Measurements from ENCODE around the gene PACSIN2. TPM values are rescaled to one million over a fixed set of nuclear protein-coding genes. Genes with fewer than 3 reads are reported as not detected.
A peak's percentile ranks its signal among the peaks of the same experiment; 100 is the strongest.

Gene PACSIN2
- total RNA-seq, 8 experiments from 2014 or later, result 23.1 to 61.2 (median 39.0) TPM

DNA sequence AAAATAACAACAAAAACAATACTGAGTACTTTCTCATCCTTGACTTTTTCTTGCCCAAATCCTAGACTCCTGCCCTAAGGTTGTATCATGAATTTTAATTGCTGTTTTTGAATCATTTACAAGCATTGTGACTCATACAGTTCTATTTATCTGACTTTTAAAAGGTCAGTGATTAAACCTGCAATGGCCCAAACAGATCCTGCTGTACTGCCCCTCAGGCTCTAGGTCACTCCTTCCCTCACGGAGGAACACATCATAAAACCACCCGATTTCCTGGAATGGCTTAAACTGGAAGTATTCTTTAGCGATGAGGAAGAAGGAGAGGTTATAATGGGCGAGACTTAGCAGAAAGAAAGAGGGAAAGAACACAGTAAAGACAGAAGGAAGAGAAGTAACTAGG lies 170.2 kb downstream of the PACSIN2 start:
- in situ Hi-C loops (cut with MboI; ENCODE audit: low pct_unique_long_range_greater_than_20kb in 2 of 9, low sequenced_read_pairs in 9 of 9, unreplicated experiment in 9 of 9), result no loop called here

DNA sequence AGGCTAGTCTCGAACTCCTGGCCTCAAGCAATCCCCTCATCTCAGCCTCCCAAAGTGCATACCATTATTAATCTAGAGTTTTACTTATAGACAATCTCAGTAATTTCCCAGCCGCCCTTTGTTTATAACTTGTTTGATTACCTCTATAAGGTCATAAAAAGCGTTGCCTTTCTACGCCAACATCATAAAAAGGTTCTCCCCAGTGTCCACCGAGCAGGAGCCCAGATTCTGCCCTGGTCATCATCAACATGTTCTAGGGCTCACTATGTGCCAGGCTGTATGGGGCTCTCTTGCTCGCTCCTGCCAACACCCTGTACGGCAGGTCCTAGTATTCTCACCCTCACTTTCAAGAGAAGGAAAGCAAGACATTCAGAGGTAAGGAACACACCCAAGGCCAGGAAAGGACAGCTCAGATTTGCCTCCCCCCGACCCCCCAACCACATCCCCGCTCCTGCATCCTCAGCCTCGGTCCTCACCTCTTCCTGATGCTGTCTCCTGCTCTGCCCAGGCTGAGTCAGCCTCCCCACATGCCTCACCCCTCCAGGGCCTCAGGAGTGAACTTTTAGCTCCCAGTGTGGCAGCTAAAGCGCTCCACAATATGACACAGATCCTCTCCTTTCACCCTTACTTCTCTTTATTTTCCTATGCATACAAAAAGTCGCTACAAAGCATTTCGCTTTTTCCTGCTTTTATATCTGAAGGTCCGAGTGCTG lies 172.1 kb downstream of the PACSIN2 start:
- no peaks in the 10 kb centered on the region for H3K4me1 ChIP-seq (replicated peaks in 1 of 2)
- no peak overlapping the region for H3K4me3 ChIP-seq
- peak in 1 of 8 experiments; percentile 10 for ATAC-seq (replicated peaks in 6 of 8)
- WGBS, 10 experiments, result 88 to 100% (median 97%) methylated on average over 3 to 11 of the region's 14 CpGs; no CpG with 5 or more reads in 1 of the 10 experiments
- in situ Hi-C loops (cut with MboI; ENCODE audit: low pct_unique_long_range_greater_than_20kb in 2 of 9, low sequenced_read_pairs in 9 of 9, unreplicated experiment in 9 of 9), result no loop called here
- H3K27ac ChIP-seq, result no peak overlapping the region

More for the DNA sequence above, 170.2 kb downstream of the PACSIN2 start:
- ATAC-seq (replicated peaks in 6 of 8), result peak in 3 of 8 experiments; percentile 79 to 95 (median 93)
- Histone ChIP-seq H3K4me3 (no peak overlapping the region), H3K27ac (no peak overlapping the region), H3K4me1 (replicated peaks in 1 of 2) (no peaks in the 10 kb centered on the region)
- WGBS, 10 experiments, result 40 to 100% (median 73%) methylated on average over 2 to 4 of the region's 4 CpGs; no CpG with 5 or more reads in 2 of the 10 experiments

- Histone ChIP-seq H3K27ac (no peak overlapping the region), H3K4me1 (replicated peaks in 1 of 2) (no peaks in the 10 kb centered on the region), H3K4me3 (no peak overlapping the region)
- in situ Hi-C loops (cut with MboI; ENCODE audit: low pct_unique_long_range_greater_than_20kb in 2 of 9, low sequenced_read_pairs in 9 of 9, unreplicated experiment in 9 of 9), result no loop called here
- 10 to 95% (median 77%) methylated on average over 2 to 3 of the region's 3 CpGs; no CpG with 5 or more reads in 1 of the 10 experiments for WGBS, 10 experiments
- no peak for ATAC-seq (replicated peaks in 6 of 8)
Observed at GRCh38 chr22:42841444-42841843, 173.5 kb downstream of the PACSIN2 start.

DNA sequence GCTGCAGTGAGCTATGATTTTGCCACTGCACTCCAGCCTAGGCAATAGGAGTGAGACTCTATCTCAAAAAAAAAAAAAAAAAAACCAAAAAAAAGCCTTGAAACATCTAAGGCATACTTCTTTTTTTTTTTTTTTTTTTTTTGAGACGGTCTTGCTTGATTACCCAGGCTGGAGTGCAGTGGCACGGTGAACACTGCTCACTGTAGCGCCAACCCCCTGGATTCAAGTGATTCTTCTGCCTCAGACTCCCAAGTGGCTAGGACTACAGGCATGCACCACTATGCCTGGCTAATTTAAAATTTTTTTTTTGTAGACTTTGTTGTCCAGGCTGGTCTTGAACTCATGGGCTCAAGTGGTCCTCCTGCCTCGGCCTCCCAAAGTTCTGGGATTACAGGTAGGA lies 177.4 kb downstream of the PACSIN2 start:
- WGBS, 10 experiments, result 33 to 100% (median 90%) methylated on average over 1 to 3 of the region's 4 CpGs; no CpG with 5 or more reads in 5 of the 10 experiments
- in situ Hi-C loops (cut with MboI; ENCODE audit: low pct_unique_long_range_greater_than_20kb in 2 of 9, low sequenced_read_pairs in 9 of 9, unreplicated experiment in 9 of 9), result no loop called here
- Histone ChIP-seq H3K4me1 (replicated peaks in 1 of 2) (no peaks in the 10 kb centered on the region), H3K27ac (no peak overlapping the region), H3K4me3 (no peak overlapping the region)
- no peak for ATAC-seq (replicated peaks in 6 of 8)

DNA sequence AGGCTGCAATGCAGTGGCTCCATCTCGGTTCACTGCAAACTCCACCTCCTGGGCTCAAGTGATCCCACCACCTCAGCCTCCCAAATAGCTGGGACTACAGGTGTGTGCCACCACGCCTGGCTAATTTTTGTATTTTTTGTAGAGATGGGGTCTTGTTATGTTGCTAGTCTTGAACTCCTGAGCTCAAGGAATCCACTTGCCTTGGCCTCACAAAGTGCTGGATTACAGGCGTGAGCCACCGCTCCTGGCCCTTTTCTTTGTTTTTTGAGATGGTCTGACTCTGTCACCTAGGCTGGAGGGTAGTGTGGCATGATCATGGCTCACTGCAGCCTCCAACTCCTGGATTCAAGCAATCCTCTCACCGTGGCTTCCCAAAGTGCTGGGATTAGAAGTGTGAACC lies 178.9 kb downstream of the PACSIN2 start:
- 88 to 100% (median 97%) methylated on average over 1 to 5 of the region's 5 CpGs; no CpG with 5 or more reads in 2 of the 10 experiments for WGBS, 10 experiments
- in situ Hi-C loops (cut with MboI; ENCODE audit: low pct_unique_long_range_greater_than_20kb in 2 of 9, low sequenced_read_pairs in 9 of 9, unreplicated experiment in 9 of 9), result no loop called here
- Histone ChIP-seq H3K4me1 (replicated peaks in 1 of 2) (no peaks in the 10 kb centered on the region), H3K27ac (no peak overlapping the region), H3K4me3 (no peak overlapping the region)
- ATAC-seq (replicated peaks in 6 of 8), result no peak

DNA sequence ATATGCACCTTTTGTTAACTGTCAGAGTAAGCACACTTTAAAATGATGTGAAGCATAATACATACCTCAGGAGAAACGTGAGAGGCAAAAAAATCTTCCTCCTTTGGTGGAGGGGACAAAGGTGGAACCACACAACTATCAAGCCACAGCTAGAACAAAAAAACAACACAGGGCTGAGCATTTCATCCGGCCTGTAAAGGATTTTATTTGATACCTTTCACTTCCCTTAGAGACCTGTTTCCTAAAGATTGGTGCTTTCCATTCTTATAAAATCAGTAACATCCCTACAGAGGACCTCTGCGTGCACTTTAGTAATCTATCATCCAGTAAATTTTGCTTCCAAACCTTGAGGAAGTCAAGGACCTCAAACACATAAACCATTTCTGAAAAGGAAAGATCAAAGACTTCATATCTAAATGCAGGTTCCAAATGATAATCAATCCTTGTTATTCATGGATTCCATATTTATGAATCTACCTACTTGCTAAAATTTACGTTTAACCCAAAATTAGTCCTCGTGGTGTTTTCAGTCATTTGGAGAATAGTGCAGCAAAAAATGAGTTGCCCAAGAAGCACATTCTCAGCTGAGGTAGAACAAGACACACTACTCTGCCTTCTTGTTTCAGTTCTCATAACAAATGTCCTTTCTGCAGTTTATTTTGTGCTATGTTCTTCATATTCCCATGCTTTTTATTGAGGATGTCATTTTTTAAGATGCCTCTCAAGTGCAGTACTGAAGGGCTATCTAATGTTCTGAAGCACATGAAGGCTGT lies 180.6 kb downstream of the PACSIN2 start:
- Histone ChIP-seq H3K4me1 (replicated peaks in 1 of 2) (no peaks in the 10 kb centered on the region), H3K27ac (no peak overlapping the region), H3K4me3 (no peak overlapping the region)
- 35 to 100% (median 90%) methylated on average over 2 to 5 of the region's 5 CpGs for WGBS, 10 experiments
- in situ Hi-C loops (cut with MboI; ENCODE audit: low pct_unique_long_range_greater_than_20kb in 2 of 9, low sequenced_read_pairs in 9 of 9, unreplicated experiment in 9 of 9), result no loop called here
- no peak for ATAC-seq (replicated peaks in 6 of 8)

GRCh38 chr22:42833104-42833503 lies 181.8 kb downstream of the PACSIN2 start:
- H3K27ac ChIP-seq, result no peak overlapping the region
- ATAC-seq (replicated peaks in 6 of 8), result no peak
- in situ Hi-C loops (cut with MboI; ENCODE audit: low pct_unique_long_range_greater_than_20kb in 2 of 9, low sequenced_read_pairs in 9 of 9, unreplicated experiment in 9 of 9), result no loop called here
- H3K4me1 ChIP-seq (replicated peaks in 1 of 2), result no peaks in the 10 kb centered on the region
- no peak overlapping the region for H3K4me3 ChIP-seq

GRCh38 chr22:42831712-42832111 lies 183.2 kb downstream of the PACSIN2 start:
- no peaks in the 10 kb centered on the region for H3K4me1 ChIP-seq (replicated peaks in 1 of 2)
- WGBS, 10 experiments, result 71 to 100% (median 99%) methylated on average over 2 to 4 of the region's 4 CpGs; no CpG with 5 or more reads in 4 of the 10 experiments
- in situ Hi-C loops (cut with MboI; ENCODE audit: low pct_unique_long_range_greater_than_20kb in 2 of 9, low sequenced_read_pairs in 9 of 9, unreplicated experiment in 9 of 9), result no loop called here
- H3K4me3 ChIP-seq, result no peak overlapping the region
- H3K27ac ChIP-seq, result no peak overlapping the region
- ATAC-seq (replicated peaks in 6 of 8), result no peak

DNA sequence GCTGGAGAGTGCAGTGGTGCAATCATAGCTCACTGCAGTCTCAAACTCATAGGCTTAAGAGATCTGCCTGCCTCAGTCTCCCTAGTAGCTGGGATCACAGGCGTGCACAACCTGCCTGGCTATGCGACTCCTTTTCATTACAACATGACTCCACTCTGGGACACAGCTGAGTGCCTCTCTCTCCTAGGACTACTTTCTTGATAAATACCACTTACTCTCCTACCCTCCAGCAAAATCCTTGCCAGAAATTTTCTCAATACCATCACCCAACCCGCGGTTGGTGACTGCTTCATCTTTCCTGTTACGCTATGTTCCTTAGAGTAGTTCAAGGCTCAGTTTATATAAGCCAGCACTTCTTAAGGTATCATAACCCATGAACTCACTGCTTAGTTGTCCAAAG lies 184.8 kb downstream of the PACSIN2 start:
- no peak for ATAC-seq (replicated peaks in 6 of 8)
- Histone ChIP-seq H3K27ac (no peak overlapping the region), H3K4me3 (no peak overlapping the region), H3K4me1 (replicated peaks in 1 of 2) (no peaks in the 10 kb centered on the region)
- in situ Hi-C loops (cut with MboI; ENCODE audit: low pct_unique_long_range_greater_than_20kb in 2 of 9, low sequenced_read_pairs in 9 of 9, unreplicated experiment in 9 of 9), result no loop called here
- WGBS, 10 experiments, result 83 to 100% (median 98%) methylated on average over 2 to 5 of the region's 5 CpGs; no CpG with 5 or more reads in 4 of the 10 experiments

DNA sequence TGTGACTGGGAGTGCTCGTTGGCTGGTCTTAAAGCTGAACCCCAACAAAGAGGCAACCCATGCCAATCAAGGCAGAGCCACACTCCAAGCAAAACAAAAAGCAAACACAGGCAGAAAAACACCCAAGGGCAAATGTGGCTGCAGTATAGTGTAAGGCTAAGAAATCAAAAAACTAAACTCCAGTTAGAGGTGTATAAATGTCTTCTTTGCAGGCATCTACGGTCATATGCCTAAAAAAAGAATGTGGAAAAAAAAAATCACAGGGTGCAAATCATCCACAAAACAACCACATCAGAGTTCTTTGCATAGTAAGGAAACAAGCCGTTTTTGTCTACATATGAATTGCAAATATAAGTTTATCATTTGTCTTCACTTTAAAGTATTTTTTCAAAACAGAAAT lies 185.6 kb downstream of the PACSIN2 start:
- in situ Hi-C loops (cut with MboI; ENCODE audit: low pct_unique_long_range_greater_than_20kb in 2 of 9, low sequenced_read_pairs in 9 of 9, unreplicated experiment in 9 of 9), result no loop called here
- ATAC-seq (replicated peaks in 6 of 8), result peak in 3 of 8 experiments; percentile 19 to 78 (median 48)

DNA sequence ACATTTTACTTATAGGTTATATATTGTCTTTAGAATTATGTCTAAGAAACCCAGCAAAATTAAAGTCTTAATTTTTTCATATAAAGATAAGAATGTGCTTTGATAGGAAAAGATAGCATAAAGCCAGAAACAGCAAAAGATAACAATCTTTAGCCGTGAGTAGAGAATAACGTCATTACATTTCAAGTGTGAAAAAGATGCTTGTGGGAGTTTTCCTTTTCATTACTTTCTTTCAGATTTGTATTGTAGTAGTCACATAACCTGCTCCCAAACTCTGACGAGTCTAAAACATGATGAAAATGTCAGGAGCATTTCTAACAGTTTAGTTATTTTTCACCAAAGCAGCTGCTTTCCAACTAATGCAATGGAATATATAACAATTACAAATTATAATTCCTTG lies 189.2 kb downstream of the PACSIN2 start:
- WGBS, 10 experiments, result 40 to 100% (median 92%) methylated on average over 1 to 3 of the region's 3 CpGs
- H3K4me1 ChIP-seq (replicated peaks in 1 of 2), result no peaks in the 10 kb centered on the region
- in situ Hi-C loops (cut with MboI; ENCODE audit: low pct_unique_long_range_greater_than_20kb in 2 of 9, low sequenced_read_pairs in 9 of 9, unreplicated experiment in 9 of 9), result no loop called here
- no peak overlapping the region for H3K27ac ChIP-seq
- ATAC-seq (replicated peaks in 6 of 8), result no peak
- no peak overlapping the region for H3K4me3 ChIP-seq

More for the DNA sequence above, 185.6 kb downstream of the PACSIN2 start:
- Histone ChIP-seq H3K4me1 (replicated peaks in 1 of 2) (no peaks in the 10 kb centered on the region), H3K4me3 (no peak overlapping the region), H3K27ac (no peak overlapping the region)
- 4 to 92% (median 66%) methylated on average over 1 to 3 of the region's 3 CpGs for WGBS, 10 experiments

DNA sequence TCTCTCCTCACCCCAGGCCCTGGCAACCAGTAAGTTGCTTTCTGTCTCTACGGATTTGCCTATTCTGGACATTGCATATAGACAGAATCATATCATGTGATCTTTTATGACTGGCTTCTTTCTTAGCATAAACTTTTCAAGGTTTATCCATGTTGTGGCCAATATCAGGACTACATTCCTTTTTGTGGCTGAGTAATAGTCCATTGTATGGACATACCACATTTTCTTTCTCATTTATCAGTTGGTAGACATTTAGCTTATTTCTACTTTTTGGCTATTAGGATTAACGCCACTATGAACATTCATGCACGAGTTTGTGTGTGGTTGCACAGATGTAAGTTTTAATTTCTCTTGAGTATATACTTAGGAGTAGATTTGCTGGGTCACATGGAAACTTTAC lies 193.6 kb downstream of the PACSIN2 start:
- in situ Hi-C loops (cut with MboI; ENCODE audit: low pct_unique_long_range_greater_than_20kb in 2 of 9, low sequenced_read_pairs in 9 of 9, unreplicated experiment in 9 of 9), result no loop called here
- WGBS, 10 experiments, result 80 to 100% (median 100%) methylated on average over 1 to 3 of the region's 3 CpGs; no CpG with 5 or more reads in 1 of the 10 experiments
- Histone ChIP-seq H3K27ac (no peak overlapping the region), H3K4me3 (no peak overlapping the region), H3K4me1 (replicated peaks in 1 of 2) (no peaks in the 10 kb centered on the region)
- ATAC-seq (replicated peaks in 6 of 8), result no peak

- in situ Hi-C loops (cut with MboI; ENCODE audit: low pct_unique_long_range_greater_than_20kb in 2 of 9, low sequenced_read_pairs in 9 of 9, unreplicated experiment in 9 of 9), result no loop called here
- peak in 1 of 8 experiments; percentile 45 for ATAC-seq (replicated peaks in 6 of 8)
Observed at GRCh38 chr22:42820045-42820763, 194.7 kb downstream of the PACSIN2 start.

More at GRCh38 chr22:42820045-42820763, 194.7 kb downstream of the PACSIN2 start:
- WGBS, 10 experiments, result 16 to 92% (median 60%) methylated on average over 2 to 9 of the region's 9 CpGs; no CpG with 5 or more reads in 1 of the 10 experiments
- H3K4me3 ChIP-seq, result no peak overlapping the region
- no peak overlapping the region for H3K27ac ChIP-seq
- H3K4me1 ChIP-seq (replicated peaks in 1 of 2), result no peaks in the 10 kb centered on the region
